Osteoblast (primary cell): ENCODE data around the gene IL10RB. TPM values are rescaled to one million over a fixed set of nuclear protein-coding genes. Genes with fewer than 3 reads are reported as not detected.

Source experiments
- DNase-seq: peaks from one replicate; pipeline ENCODE4 v3.0.0; 2011; ENCODE audit warnings: low spot score, mixed read lengths; ENCODE audit not compliant: insufficient read length; ENCODE audit errors: missing footprints
- H2AFZ ChIP-seq: 2 replicates; pipeline ENCODE4 v1.6.0; 2011; ENCODE audit warnings: mild to moderate bottlenecking, low read length
- H3K27ac ChIP-seq: 2 replicates; pipeline ENCODE4 v1.5.1; 2011; ENCODE audit warnings: mild to moderate bottlenecking, low read depth, low read length, moderate library complexity
- H3K27me3 ChIP-seq: 2 replicates; pipeline ENCODE4 v1.6.0; 2012; ENCODE audit warnings: mild to moderate bottlenecking, control low read depth, inconsistent platforms, low read length, moderate library complexity; ENCODE audit not compliant: insufficient read depth
- H3K36me3 ChIP-seq: 2 replicates; pipeline ENCODE4 v1.5.1; 2011; ENCODE audit warnings: mild to moderate bottlenecking, low read length, control low read depth, moderate library complexity; ENCODE audit not compliant: insufficient read depth
- H3K4me1 ChIP-seq: 2 replicates; pipeline ENCODE4 v1.5.1; 2011; ENCODE audit warnings: mild to moderate bottlenecking, low read length, control low read depth, moderate library complexity; ENCODE audit not compliant: insufficient read depth
- H3K4me2 ChIP-seq: 2 replicates; pipeline ENCODE4 v1.6.0; 2011; ENCODE audit warnings: mild to moderate bottlenecking, low read length; ENCODE audit not compliant: insufficient read depth
- H3K4me3 ChIP-seq: fragments of 200-600 bp; sonication (generic); 3 replicates; pipeline ENCODE4 v1.5.1; 2012; ENCODE audit warnings: mild to moderate bottlenecking, low read length, inconsistent platforms; ENCODE audit not compliant: insufficient read depth
- H3K79me2 ChIP-seq: 2 replicates; pipeline ENCODE4 v1.6.0; 2012; ENCODE audit warnings: mild to moderate bottlenecking, low read length, control low read depth, inconsistent platforms; ENCODE audit not compliant: insufficient read depth
- H3K9me3 ChIP-seq: 2 replicates; pipeline ENCODE4 v1.5.1; 2011; ENCODE audit warnings: low read depth, low read length, control low read depth
- H4K20me1 ChIP-seq: 2 replicates; pipeline ENCODE4 v1.6.0; 2012; ENCODE audit warnings: mild to moderate bottlenecking, low read length, control low read depth; ENCODE audit not compliant: insufficient read depth
- CTCF ChIP-seq: IDR thresholded peaks from 2 replicates; pipeline ENCODE4 v1.5.1; 2011; ENCODE audit warnings: mild to moderate bottlenecking, low read depth, low read length, moderate library complexity; ENCODE audit errors: extremely low read depth
- total RNA-seq: library from RNA; depleted of rRNA; stranded (reverse); fragments of >200 nt; gene quantifications from 2 replicates; pipeline ENCODE4 v1.2.3, GENCODE V29; 2012

The IL10RB gene
- total RNA-seq, 1 donor, result 44.9 TPM

DNA sequence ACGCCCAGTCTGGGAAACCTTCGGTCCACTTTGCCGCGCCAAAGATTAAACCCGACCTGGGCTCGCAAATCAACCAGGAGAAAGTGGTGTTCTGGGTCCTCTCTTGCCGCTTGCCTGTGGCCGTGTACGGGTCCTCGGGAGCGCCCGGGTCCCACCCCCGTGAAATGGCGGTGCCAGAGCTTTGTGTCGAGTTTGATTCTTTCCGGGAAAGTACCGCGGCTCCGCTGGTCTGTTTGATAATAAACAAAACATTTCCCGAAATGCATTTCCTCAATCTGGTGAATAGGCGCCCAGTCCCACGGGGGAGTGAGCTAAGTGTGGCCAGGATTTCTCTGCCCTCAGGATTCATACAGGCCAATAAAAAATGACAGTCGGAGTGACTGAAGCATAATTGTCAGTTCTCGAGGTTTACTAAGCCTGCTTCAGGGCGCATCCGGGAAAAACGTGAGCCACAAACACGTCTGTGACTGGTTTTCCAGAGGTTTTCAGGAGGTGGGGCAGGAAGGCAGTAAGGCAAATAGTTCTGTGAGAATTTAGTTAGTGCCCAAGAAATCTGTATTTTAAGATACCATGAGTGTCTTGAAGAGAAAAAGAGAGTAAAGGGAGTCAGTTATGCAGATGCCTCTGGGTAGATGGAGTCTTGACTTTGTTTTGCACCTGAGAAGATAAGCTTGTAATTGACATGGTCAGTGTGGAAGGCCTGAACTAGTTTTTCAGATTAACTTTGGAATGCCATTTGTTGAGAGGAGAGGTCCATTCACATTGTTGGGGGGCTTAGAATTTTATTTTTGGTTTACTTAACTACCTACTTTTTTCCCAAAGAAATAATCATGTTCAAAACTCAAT lies 59.3 kb downstream of the IL10RB start:
- Histone ChIP-seq H3K27ac (peak overlapping the region; percentile 95), H3K4me3 (peak overlapping the region; percentile 95), H3K9me3 (no peaks in the 10 kb centered on the region), H3K4me1 (peaks cover 11% of the 10 kb centered on the region), H3K27me3 (no peaks in the 10 kb centered on the region), H3K36me3 (no peaks in the 10 kb centered on the region), H4K20me1 (peaks cover 14% of the 10 kb centered on the region), H3K4me2 (peak overlapping the region; percentile 97), H3K79me2 (peaks cover 52% of the 10 kb centered on the region), H2AFZ (peak overlapping the region; percentile 100)
- no peak for TF ChIP-seq CTCF
- peak; percentile 80 for DNase-seq

- H3K36me3 ChIP-seq, result no peaks in the 10 kb centered on the region
- H3K27me3 ChIP-seq, result no peaks in the 10 kb centered on the region
- H2AFZ ChIP-seq, result no peak overlapping the region
- no peak overlapping the region for H3K4me3 ChIP-seq
- no peak for DNase-seq
- H3K9me3 ChIP-seq, result no peaks in the 10 kb centered on the region
- H3K4me1 ChIP-seq, result peaks cover 11% of the 10 kb centered on the region
- no peak for TF ChIP-seq CTCF
- H3K27ac ChIP-seq, result no peak overlapping the region
- no peak overlapping the region for H3K4me2 ChIP-seq
- peaks cover 26% of the 10 kb centered on the region for H4K20me1 ChIP-seq
- H3K79me2 ChIP-seq, result peaks cover 70% of the 10 kb centered on the region
Measured at GRCh38 chr21:33327326-33327725, 61.2 kb downstream of the IL10RB start.

DNA sequence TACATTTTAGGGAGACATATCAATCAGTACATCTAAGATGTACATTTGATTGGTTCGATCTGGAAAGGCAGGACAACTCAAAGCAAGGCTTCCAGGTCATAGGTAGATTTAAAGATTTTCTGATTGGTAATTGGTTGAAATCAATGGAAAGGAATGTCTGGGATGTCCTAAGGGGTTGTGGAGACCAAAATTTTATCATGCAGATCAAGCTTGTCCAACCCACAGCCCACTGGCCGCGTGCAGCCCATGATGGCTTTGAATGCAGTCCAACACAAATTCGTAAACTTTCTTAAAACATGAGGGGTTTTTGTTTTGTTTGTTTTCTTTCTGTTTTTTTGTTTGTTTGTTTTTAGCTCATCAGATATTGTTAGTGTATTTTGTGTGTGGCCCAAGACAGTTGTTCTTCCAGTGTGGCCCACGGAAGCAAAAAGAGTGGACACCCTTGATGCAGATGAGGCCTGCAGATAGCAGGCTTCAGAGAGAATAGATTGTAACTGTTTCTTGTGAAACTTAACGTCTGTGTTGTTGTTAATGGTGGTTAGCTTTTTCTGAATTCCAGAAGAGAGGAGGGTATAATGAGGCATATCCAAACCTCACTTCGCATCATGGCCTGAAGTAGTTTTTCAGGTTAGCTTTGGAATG lies 61.7 kb downstream of the IL10RB start:
- Histone ChIP-seq H3K4me2 (no peak overlapping the region), H3K4me1 (peaks cover 11% of the 10 kb centered on the region), H3K79me2 (peaks cover 73% of the 10 kb centered on the region), H4K20me1 (peaks cover 26% of the 10 kb centered on the region), H2AFZ (no peak overlapping the region), H3K4me3 (no peak overlapping the region), H3K27ac (no peak overlapping the region), H3K36me3 (no peaks in the 10 kb centered on the region), H3K9me3 (no peaks in the 10 kb centered on the region), H3K27me3 (no peaks in the 10 kb centered on the region)
- no peak for DNase-seq
- TF ChIP-seq CTCF, result no peak

GRCh38 chr21:33330726-33331125 lies 64.6 kb downstream of the IL10RB start:
- Histone ChIP-seq H4K20me1 (peaks cover 37% of the 10 kb centered on the region), H3K27ac (no peak overlapping the region), H3K4me3 (no peak overlapping the region), H3K9me3 (no peaks in the 10 kb centered on the region), H3K4me2 (no peak overlapping the region), H3K36me3 (no peaks in the 10 kb centered on the region), H3K4me1 (peaks cover 9% of the 10 kb centered on the region), H3K27me3 (no peaks in the 10 kb centered on the region), H3K79me2 (peaks cover 83% of the 10 kb centered on the region), H2AFZ (no peak overlapping the region)
- no peak for DNase-seq
- no peak for TF ChIP-seq CTCF
